ENCODE data around the gene SMARCA2. TPM values are rescaled to one million over a fixed set of nuclear protein-coding genes. Genes with fewer than 3 reads are reported as not detected.

SMARCA2 gene
- total RNA-seq, 1 donor from 2014 or later = 4.2 TPM

DNA sequence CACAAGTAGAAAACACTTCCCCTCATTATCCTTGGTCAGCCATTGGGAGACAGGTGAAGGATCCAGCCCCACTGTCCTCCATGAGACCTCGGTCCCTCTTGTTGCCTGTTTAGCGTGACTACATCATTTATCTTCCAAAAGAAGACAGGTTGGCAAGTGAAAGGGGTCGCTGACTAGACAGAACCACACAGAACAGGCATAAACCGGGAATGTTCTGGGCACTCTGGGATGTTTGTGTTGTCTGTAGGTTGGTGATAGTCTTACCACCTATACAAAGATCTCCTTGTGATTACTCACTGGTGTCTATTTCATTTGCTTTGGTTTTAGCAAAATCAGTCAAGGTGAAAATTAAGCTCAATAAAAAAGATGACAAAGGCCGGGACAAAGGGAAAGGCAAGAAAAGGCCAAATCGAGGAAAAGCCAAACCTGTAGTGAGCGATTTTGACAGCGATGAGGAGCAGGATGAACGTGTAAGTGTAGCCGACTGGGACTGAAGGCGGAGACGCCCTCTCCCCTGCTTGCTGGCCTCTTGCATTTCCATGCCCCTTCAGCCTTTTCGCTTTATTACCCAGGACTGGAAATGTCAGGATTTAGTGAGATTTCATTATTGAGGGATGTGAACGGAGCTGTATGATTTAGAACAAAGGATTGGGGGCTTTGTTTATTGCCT lies 175.9 kb downstream of the SMARCA2 start:
- no peak overlapping the region for H3K27ac ChIP-seq
- H3K4me3 ChIP-seq = no peak overlapping the region
- Mint-ChIP-seq H3K4me3 (no peak overlapping the region), H3K4me1 (peaks cover 19% of the 10 kb centered on the region), H3K27ac (no peak overlapping the region), H3K27me3 (ENCODE audit: insufficient read depth, low read depth) (no peaks in the 10 kb centered on the region), H3K36me3 (peaks cover 4% of the 10 kb centered on the region), H3K9me3 (no peaks in the 10 kb centered on the region)
- no peaks in the 10 kb centered on the region for H3K36me3 ChIP-seq
- no peak overlapping the region for H3K9ac ChIP-seq
- no peaks in the 10 kb centered on the region for H3K79me2 ChIP-seq (ENCODE audit: low read depth)
- no peaks in the 10 kb centered on the region for H3F3A ChIP-seq (ENCODE audit: low read depth)
- peaks cover 15% of the 10 kb centered on the region for H3K4me1 ChIP-seq
- DNase-seq (ENCODE audit: low spot score) = no peak
- peak overlapping the region; percentile 57 for H2AFZ ChIP-seq (replicated peaks)
- TF ChIP-seq EZH2 (IDR thresholded peaks at IDR 0.05) = no peak
- TF ChIP-seq EZH2phosphoT487 (IDR thresholded peaks at IDR 0.05) = no peak
- no peak for TF ChIP-seq CTCF (IDR thresholded peaks at IDR 0.05)
- no peaks in the 10 kb centered on the region for H4K20me1 ChIP-seq (ENCODE audit: low read depth)
- no peaks in the 10 kb centered on the region for H3K27me3 ChIP-seq
- no peaks in the 10 kb centered on the region for H3K9me3 ChIP-seq (ENCODE audit: low read depth)
- H3K4me2 ChIP-seq = no peak overlapping the region

GRCh38 chr9:2191609-2191972 lies 176.4 kb downstream of the SMARCA2 start:
- Mint-ChIP-seq H3K36me3 (peaks cover 4% of the 10 kb centered on the region), H3K27ac (no peak overlapping the region), H3K27me3 (ENCODE audit: insufficient read depth, low read depth) (no peaks in the 10 kb centered on the region), H3K9me3 (no peaks in the 10 kb centered on the region), H3K4me3 (no peak overlapping the region), H3K4me1 (peaks cover 19% of the 10 kb centered on the region)
- no peaks in the 10 kb centered on the region for H4K20me1 ChIP-seq (ENCODE audit: low read depth)
- DNase-seq (ENCODE audit: low spot score) = no peak
- H3K27me3 ChIP-seq = no peaks in the 10 kb centered on the region
- H3K9ac ChIP-seq = no peak overlapping the region
- no peaks in the 10 kb centered on the region for H3F3A ChIP-seq (ENCODE audit: low read depth)
- TF ChIP-seq CTCF (IDR thresholded peaks at IDR 0.05) (no peak), EZH2phosphoT487 (IDR thresholded peaks at IDR 0.05) (no peak), EZH2 (IDR thresholded peaks at IDR 0.05) (no peak)
- H3K79me2 ChIP-seq (ENCODE audit: low read depth) = no peaks in the 10 kb centered on the region
- no peaks in the 10 kb centered on the region for H3K9me3 ChIP-seq (ENCODE audit: low read depth)
- no peak overlapping the region for H2AFZ ChIP-seq (replicated peaks)
- H3K27ac ChIP-seq = no peak overlapping the region
- H3K4me1 ChIP-seq = peaks cover 15% of the 10 kb centered on the region
- no peak overlapping the region for H3K4me3 ChIP-seq
- no peaks in the 10 kb centered on the region for H3K36me3 ChIP-seq
- H3K4me2 ChIP-seq = no peak overlapping the region

DNA sequence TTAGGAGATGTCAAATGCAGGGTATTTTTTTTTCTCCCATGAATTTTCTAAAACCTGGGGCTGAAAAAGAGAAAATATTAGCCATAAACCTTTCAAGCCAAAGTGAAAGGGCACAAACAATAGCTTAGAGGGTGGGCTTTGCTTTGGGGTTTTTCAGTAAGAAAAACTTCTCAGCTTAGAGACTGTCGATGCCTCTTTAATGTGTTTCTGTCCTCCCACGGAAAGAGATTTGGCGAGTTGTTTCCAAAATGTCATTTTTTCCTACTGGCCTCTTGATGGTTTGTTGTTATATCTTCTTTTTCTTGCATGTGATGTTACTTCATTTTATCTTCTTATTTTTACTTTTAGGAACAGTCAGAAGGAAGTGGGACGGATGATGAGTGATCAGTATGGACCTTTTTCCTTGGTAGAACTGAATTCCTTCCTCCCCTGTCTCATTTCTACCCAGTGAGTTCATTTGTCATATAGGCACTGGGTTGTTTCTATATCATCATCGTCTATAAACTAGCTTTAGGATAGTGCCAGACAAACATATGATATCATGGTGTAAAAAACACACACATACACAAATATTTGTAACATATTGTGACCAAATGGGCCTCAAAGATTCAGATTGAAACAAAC lies 177.3 kb downstream of the SMARCA2 start:
- no peak overlapping the region for H3K27ac ChIP-seq
- no peak for DNase-seq (ENCODE audit: low spot score)
- H3K79me2 ChIP-seq (ENCODE audit: low read depth) = no peaks in the 10 kb centered on the region
- peak overlapping the region; percentile 27 for H3K4me2 ChIP-seq
- H3K36me3 Mint-ChIP-seq = peaks cover 4% of the 10 kb centered on the region
- TF ChIP-seq CTCF (IDR thresholded peaks at IDR 0.05) (no peak), EZH2 (IDR thresholded peaks at IDR 0.05) (no peak), EZH2phosphoT487 (IDR thresholded peaks at IDR 0.05) (no peak)
- no peak overlapping the region for H3K4me3 Mint-ChIP-seq
- no peaks in the 10 kb centered on the region for H3K27me3 Mint-ChIP-seq (ENCODE audit: insufficient read depth, low read depth)
- H3K9me3 Mint-ChIP-seq = no peaks in the 10 kb centered on the region
- no peaks in the 10 kb centered on the region for H3K9me3 ChIP-seq (ENCODE audit: low read depth)
- H3K27ac Mint-ChIP-seq = no peak overlapping the region
- no peak overlapping the region for H3K9ac ChIP-seq
- H4K20me1 ChIP-seq (ENCODE audit: low read depth) = no peaks in the 10 kb centered on the region
- peaks cover 15% of the 10 kb centered on the region for H3K4me1 ChIP-seq
- H3F3A ChIP-seq (ENCODE audit: low read depth) = no peaks in the 10 kb centered on the region
- H3K4me1 Mint-ChIP-seq = peaks cover 19% of the 10 kb centered on the region
- peak overlapping the region; percentile 85 for H2AFZ ChIP-seq (replicated peaks)
- no peak overlapping the region for H3K4me3 ChIP-seq
- H3K36me3 ChIP-seq = no peaks in the 10 kb centered on the region
- H3K27me3 ChIP-seq = no peaks in the 10 kb centered on the region
